Endodermal cell (in vitro differentiated cells): Measurements from ENCODE around the gene DTNA. TPM values are rescaled to one million over a fixed set of nuclear protein-coding genes. Genes with fewer than 3 reads are reported as not detected.

Experiments
- DNase-seq: peaks from one replicate; pipeline ENCODE4 v3.0.0-alpha.2; 2017
- H3K27ac ChIP-seq: 2 replicates; pipeline ENCODE4 v1.5.1; 2013; ENCODE audit warnings: mild to moderate bottlenecking, low read depth, low read length, moderate library complexity
- H3K27me3 ChIP-seq: 2 replicates; pipeline ENCODE4 v1.6.1; 2013; ENCODE audit warnings: mild to moderate bottlenecking, low read length, moderate library complexity; ENCODE audit not compliant: insufficient read depth, control insufficient read depth, poor library complexity, severe bottlenecking
- H3K36me3 ChIP-seq: 2 replicates; pipeline ENCODE4 v1.7.0; 2013; ENCODE audit warnings: mild to moderate bottlenecking, low read length, moderate library complexity; ENCODE audit not compliant: control insufficient read depth, insufficient read depth
- H3K4me1 ChIP-seq: one replicate; pipeline ENCODE4 v1.7.0; 2013; ENCODE audit warnings: low read length; ENCODE audit not compliant: control insufficient read depth, insufficient read depth
- H3K4me3 ChIP-seq: 2 replicates; pipeline ENCODE4 v1.5.1; 2013; ENCODE audit warnings: mild to moderate bottlenecking, low read length, moderate library complexity
- H3K9ac ChIP-seq: 2 replicates; pipeline ENCODE4 v1.6.1; 2013; ENCODE audit warnings: mild to moderate bottlenecking, low read length, moderate library complexity; ENCODE audit not compliant: poor library complexity, severe bottlenecking; ENCODE audit errors: extremely low read depth
- H3K9me3 ChIP-seq: 2 replicates; pipeline ENCODE4 v1.6.1; 2013; ENCODE audit warnings: mild to moderate bottlenecking, low read length, moderate library complexity; ENCODE audit not compliant: control insufficient read depth
- H3K27ac Mint-ChIP-seq: 2 replicates; pipeline ENCODE4 v1.8.0; 2020; ENCODE audit warnings: mixed read lengths
- H3K27me3 Mint-ChIP-seq: 2 replicates; pipeline ENCODE4 v1.8.0; 2021; ENCODE audit warnings: mild to moderate bottlenecking, mixed read lengths; ENCODE audit not compliant: insufficient read depth
- H3K36me3 Mint-ChIP-seq: 2 replicates; pipeline ENCODE4 v1.8.0; 2020; ENCODE audit warnings: low read depth, mixed read lengths
- H3K4me1 Mint-ChIP-seq: 2 replicates; pipeline ENCODE4 v1.8.0; 2020; ENCODE audit warnings: mixed read lengths
- H3K4me3 Mint-ChIP-seq: 2 replicates; pipeline ENCODE4 v1.8.0; 2020; ENCODE audit warnings: mild to moderate bottlenecking, moderate library complexity, mixed read lengths
- H3K9me3 Mint-ChIP-seq: 2 replicates; pipeline ENCODE4 v1.8.0; 2020; ENCODE audit warnings: mild to moderate bottlenecking, mixed read lengths
- WGBS, 2 experiments: methylation state at CpG; one replicate each; pipeline versions ENCODE4 v1.1.5 to v1.1.7; 2013; ENCODE audit warnings: missing lambda C conversion rate in 2 of 2, mixed read lengths in 1 of 2; ENCODE audit not compliant: insufficient coverage in 1 of 2, insufficient read length in 1 of 2; 5-methylcytosine and 5-hydroxymethylcytosine counted together
- total RNA-seq, 2 donors: library from RNA; stranded (reverse); fragmentation: NEBNext Ultra II Directional in 1 of 2; extraction: Animal tissue kit (Norgen Biotek cat#: 25700) in 1 of 2; gene quantifications; 2 replicates in 1 of 2; 3 replicates in 1 of 2; pipeline ENCODE4 v1.2.1, GENCODE V29; 2021
- TF ChIP-seq, protein P1 (sequence below): fragments of 200-600 bp; sonication (generic); conservative IDR thresholded peaks from 2 replicates; pipeline ENCODE4 v1.5.0; 2021; ENCODE audit warnings: antibody characterized with exemption, mild to moderate bottlenecking

Gene DTNA
- total RNA-seq, 2 donors from 2014 or later: 45.6 to 51.6 TPM

- TF ChIP-seq, protein P1, sequence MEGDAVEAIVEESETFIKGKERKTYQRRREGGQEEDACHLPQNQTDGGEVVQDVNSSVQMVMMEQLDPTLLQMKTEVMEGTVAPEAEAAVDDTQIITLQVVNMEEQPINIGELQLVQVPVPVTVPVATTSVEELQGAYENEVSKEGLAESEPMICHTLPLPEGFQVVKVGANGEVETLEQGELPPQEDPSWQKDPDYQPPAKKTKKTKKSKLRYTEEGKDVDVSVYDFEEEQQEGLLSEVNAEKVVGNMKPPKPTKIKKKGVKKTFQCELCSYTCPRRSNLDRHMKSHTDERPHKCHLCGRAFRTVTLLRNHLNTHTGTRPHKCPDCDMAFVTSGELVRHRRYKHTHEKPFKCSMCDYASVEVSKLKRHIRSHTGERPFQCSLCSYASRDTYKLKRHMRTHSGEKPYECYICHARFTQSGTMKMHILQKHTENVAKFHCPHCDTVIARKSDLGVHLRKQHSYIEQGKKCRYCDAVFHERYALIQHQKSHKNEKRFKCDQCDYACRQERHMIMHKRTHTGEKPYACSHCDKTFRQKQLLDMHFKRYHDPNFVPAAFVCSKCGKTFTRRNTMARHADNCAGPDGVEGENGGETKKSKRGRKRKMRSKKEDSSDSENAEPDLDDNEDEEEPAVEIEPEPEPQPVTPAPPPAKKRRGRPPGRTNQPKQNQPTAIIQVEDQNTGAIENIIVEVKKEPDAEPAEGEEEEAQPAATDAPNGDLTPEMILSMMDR: no peak
- Histone ChIP-seq H3K4me1 (no peaks in the 10 kb centered on the region), H3K4me3 (no peak overlapping the region), H3K27me3 (no peaks in the 10 kb centered on the region), H3K27ac (no peak overlapping the region), H3K36me3 (peaks cover 4% of the 10 kb centered on the region), H3K9me3 (peaks cover 28% of the 10 kb centered on the region), H3K9ac (no peak overlapping the region)
- peaks cover 5% of the 10 kb centered on the region for H3K4me1 Mint-ChIP-seq
- H3K4me3 Mint-ChIP-seq: no peak overlapping the region
- no peak for DNase-seq
- H3K27me3 Mint-ChIP-seq: no peaks in the 10 kb centered on the region
- H3K9me3 Mint-ChIP-seq: peaks cover 46% of the 10 kb centered on the region
- WGBS, 2 experiments: 87 to 95% methylated on average over 2 to 3 of the region's 3 CpGs
- no peak overlapping the region for H3K27ac Mint-ChIP-seq
- H3K36me3 Mint-ChIP-seq: peaks cover 55% of the 10 kb centered on the region
These were observed 182.3 kb downstream of the DTNA start for GRCh38 chr18:34892379-34892778.

- Histone ChIP-seq H3K9me3 (peaks cover 28% of the 10 kb centered on the region), H3K4me3 (peak overlapping the region; percentile 13), H3K36me3 (peaks cover 4% of the 10 kb centered on the region), H3K9ac (no peak overlapping the region), H3K27me3 (no peaks in the 10 kb centered on the region), H3K4me1 (no peaks in the 10 kb centered on the region), H3K27ac (no peak overlapping the region)
- H3K27me3 Mint-ChIP-seq: no peaks in the 10 kb centered on the region
- no peak overlapping the region for H3K27ac Mint-ChIP-seq
- no peak overlapping the region for H3K4me3 Mint-ChIP-seq
- TF ChIP-seq, protein P1: no peak
- H3K9me3 Mint-ChIP-seq: peaks cover 49% of the 10 kb centered on the region
- peaks cover 50% of the 10 kb centered on the region for H3K36me3 Mint-ChIP-seq
- peaks cover 5% of the 10 kb centered on the region for H3K4me1 Mint-ChIP-seq
- no peak for DNase-seq
These were observed 183.1 kb downstream of the DTNA start for GRCh38 chr18:34893239-34893638.

GRCh38 chr18:34901299-34901698, 191.2 kb downstream of the DTNA start:
- Mint-ChIP-seq H3K4me1 (no peaks in the 10 kb centered on the region), H3K27ac (no peak overlapping the region), H3K9me3 (peaks cover 18% of the 10 kb centered on the region), H3K36me3 (no peaks in the 10 kb centered on the region), H3K27me3 (no peaks in the 10 kb centered on the region), H3K4me3 (no peak overlapping the region)
- Histone ChIP-seq H3K9ac (no peak overlapping the region), H3K4me1 (no peaks in the 10 kb centered on the region), H3K27me3 (no peaks in the 10 kb centered on the region), H3K27ac (no peak overlapping the region), H3K36me3 (no peaks in the 10 kb centered on the region), H3K4me3 (no peak overlapping the region), H3K9me3 (peaks cover 7% of the 10 kb centered on the region)
- TF ChIP-seq, protein P1: no peak
- no peak for DNase-seq
